ENCODE measurements around the gene MT2A.

MT2A gene

DNA sequence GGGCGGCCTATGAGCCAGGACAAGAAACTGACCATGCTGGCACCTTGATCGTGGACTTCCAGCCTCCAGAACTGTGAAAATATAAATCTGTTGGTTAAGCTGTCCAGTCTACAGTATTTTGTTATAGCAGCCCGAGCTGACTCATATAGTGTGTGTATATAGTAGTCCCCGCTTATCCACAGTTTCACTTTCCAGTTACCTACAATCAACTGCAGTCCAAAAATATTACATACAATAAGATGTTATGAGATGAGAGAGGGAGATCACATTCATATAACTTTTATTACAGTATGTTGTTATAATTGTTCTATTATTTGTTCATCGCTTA lies 14.1 kb upstream of the MT2A start:
- no peak overlapping the region for H3K4me3 ChIP-seq (ENCODE audit: low read depth, low read length)

GRCh38 chr16:56600398-56600999 lies 7.9 kb upstream of the MT2A start:
- no peak overlapping the region for H3K4me3 ChIP-seq (ENCODE audit: low read depth, low read length)

- no peak overlapping the region for H3K4me3 ChIP-seq (ENCODE audit: low read depth, low read length)
These were observed 7.1 kb upstream of the MT2A start for GRCh38 chr16:56601325-56601724.

- no peak overlapping the region for H3K4me3 ChIP-seq (ENCODE audit: low read depth, low read length)
These were observed 4.8 kb upstream of the MT2A start for GRCh38 chr16:56603589-56603988.

- H3K4me3 ChIP-seq (ENCODE audit: low read depth, low read length): no peak overlapping the region
These were observed 3.4 kb upstream of the MT2A start for GRCh38 chr16:56604966-56605365.

GRCh38 chr16:56605475-56605874 lies 2.9 kb upstream of the MT2A start:
- no peak overlapping the region for H3K4me3 ChIP-seq (ENCODE audit: low read depth, low read length)

- no peak overlapping the region for H3K4me3 ChIP-seq (ENCODE audit: low read depth, low read length)
These were observed 2.3 kb upstream of the MT2A start for GRCh38 chr16:56606071-56606475.

DNA sequence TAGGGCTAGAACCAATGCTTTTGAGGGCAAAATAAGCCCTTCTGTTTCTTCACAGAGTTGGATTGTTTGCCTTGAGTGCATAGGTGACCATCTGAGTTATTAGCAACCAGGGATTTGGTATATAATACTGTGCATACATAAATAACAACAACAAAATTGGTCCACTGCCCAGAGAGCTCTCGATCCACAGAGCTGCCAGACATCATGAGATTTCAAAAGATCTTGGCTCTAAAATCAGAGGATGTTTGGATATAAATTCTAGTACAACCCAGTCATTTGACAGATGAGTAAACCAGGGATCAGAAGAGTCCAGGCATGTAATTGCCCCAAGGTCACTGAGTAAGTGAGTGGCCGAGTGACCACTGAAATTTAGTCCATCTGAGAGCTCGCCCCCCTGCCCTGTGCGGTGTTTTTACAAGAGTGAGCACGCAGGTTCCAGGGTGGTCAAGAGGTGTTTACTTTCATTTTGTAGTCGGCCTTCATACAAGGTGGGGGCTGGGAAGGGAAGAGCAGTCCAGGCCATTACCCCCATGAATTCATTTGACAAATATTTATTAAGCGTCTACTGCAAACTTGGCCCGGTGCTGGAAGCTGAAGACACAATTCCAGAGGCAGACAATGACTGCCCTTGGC lies 1.8 kb upstream of the MT2A start:
- no peak overlapping the region for H3K4me3 ChIP-seq (ENCODE audit: low read depth, low read length)

DNA sequence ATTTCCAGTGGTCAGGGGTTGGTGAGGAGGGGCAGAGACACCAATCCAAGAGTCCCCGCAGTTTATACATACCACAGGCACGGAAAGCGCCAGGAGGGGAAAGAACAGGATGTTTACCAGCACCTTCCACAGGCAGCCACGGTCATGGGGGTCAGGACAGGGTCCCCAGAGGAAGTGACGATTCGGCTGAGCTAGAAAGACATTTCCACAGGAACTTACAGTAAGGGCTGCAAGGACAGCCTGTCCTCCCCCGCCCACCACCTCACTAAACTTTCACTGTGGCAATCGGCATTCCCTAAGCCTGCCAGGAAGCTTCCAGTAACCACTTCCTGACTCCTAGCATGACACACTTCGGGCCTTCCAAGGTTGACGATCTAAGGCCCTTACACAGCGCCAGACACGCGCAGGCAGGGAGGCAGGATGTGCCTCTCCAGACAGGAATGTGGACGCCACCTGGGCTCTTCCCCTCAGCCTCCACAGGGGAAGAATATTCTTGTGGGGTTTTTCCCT lies 1.2 kb upstream of the MT2A start:
- H3K4me3 ChIP-seq (ENCODE audit: low read depth, low read length): no peak overlapping the region

- no peak overlapping the region for H3K4me3 ChIP-seq (ENCODE audit: low read depth, low read length)
These were observed 725 bp upstream of the MT2A start for GRCh38 chr16:56607675-56608042.

- peak overlapping the region; percentile 45 for H3K4me3 ChIP-seq (ENCODE audit: low read depth, low read length)
These were observed 585 bp downstream of the MT2A start for GRCh38 chr16:56608876-56609462.

GRCh38 chr16:56609463-56609921 lies 1.1 kb downstream of the MT2A start:
- no peak overlapping the region for H3K4me3 ChIP-seq (ENCODE audit: low read depth, low read length)

GRCh38 chr16:56610017-56610608 lies 1.7 kb downstream of the MT2A start:
- no peak overlapping the region for H3K4me3 ChIP-seq (ENCODE audit: low read depth, low read length)

DNA sequence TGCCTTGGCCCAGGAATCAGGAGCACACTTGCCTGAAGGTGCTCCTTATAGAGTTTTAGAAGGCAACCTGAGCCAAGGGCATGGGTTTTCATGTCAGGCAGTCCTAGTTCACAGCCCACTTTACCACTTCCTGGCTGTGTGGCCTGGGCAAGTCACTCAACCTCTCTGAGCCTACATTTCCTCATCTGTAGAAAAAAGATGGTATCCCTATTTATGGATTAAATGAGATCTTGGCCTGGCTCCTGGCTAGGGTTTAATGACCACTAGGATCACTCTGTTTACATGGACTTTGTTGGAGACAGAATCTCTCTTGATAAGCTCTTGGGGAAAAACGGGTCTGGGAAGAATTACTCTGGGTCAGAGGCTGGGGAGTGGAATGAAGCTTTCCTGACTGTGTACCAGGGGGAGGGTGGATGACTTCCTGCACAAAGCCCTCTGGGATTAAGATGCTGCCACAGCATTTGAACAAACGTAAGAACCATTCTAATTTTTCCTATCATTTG lies 2.3 kb downstream of the MT2A start:
- H3K4me3 ChIP-seq (ENCODE audit: low read depth, low read length): no peak overlapping the region

GRCh38 chr16:56611281-56611833 lies 3.0 kb downstream of the MT2A start:
- no peak overlapping the region for H3K4me3 ChIP-seq (ENCODE audit: low read depth, low read length)

GRCh38 chr16:56613706-56614105 lies 5.3 kb downstream of the MT2A start:
- H3K4me3 ChIP-seq (ENCODE audit: low read depth, low read length): no peak overlapping the region

GRCh38 chr16:56614549-56614991 lies 6.2 kb downstream of the MT2A start:
- H3K4me3 ChIP-seq (ENCODE audit: low read depth, low read length): no peak overlapping the region

- H3K4me3 ChIP-seq (ENCODE audit: low read depth, low read length): no peak overlapping the region
These were observed 7.0 kb downstream of the MT2A start for GRCh38 chr16:56615353-56615752.

DNA sequence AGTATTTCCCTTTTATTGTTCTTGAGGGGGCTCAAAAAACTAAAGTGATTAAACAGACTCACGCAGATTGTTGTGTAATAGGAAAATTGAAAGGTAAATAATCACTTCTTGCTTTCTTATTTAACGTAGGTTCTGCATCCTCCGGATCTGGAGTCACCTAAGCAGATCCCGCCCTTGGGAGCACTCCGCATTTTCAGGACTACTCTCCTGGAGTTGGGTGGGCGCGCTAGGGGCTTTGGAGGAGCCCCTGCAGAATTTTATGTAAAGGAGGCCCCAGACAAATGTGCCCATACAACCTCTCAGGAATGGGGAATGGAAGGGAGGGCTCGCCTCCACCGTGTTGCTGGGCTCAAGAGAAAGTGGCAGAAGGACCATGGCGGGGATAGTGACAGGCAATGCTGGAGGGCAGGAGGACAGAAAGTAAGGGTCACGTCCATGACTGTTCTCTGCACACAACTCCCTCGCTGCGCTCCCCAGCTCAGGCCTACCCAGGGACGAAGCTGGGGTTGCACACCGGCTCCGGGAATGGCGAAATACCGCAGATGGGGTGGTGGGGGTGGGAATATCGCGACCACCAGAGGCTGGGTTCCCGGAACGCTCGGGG lies 8.3 kb downstream of the MT2A start:
- peak overlapping the region; percentile 50 for H3K4me3 ChIP-seq (ENCODE audit: low read depth, low read length)

- peak overlapping the region; percentile 50 for H3K4me3 ChIP-seq (ENCODE audit: low read depth, low read length)
These were observed 9.1 kb downstream of the MT2A start for GRCh38 chr16:56617212-56618085.
